T-helper 22 cell (primary cell): ENCODE results near the gene AHRR.
"Not testable (repeated sequence)": the region's sequence is repeated elsewhere in the genome, so short reads cannot be mapped to it uniquely, and the experiment has no call there.

ENCODE experiments used
- DNase-seq: peaks from one replicate; pipeline ENCODE4 v3.0.0-alpha.2; 2020; ENCODE audit warnings: low read depth

Gene AHRR

GRCh38 chr5:475704-476101 lies 154.2 kb downstream of the AHRR start:
- no peak for DNase-seq

GRCh38 chr5:476102-476813 lies 154.7 kb downstream of the AHRR start:
- no peak for DNase-seq

GRCh38 chr5:476814-477175 lies 155.3 kb downstream of the AHRR start:
- DNase-seq, result no peak

DNA sequence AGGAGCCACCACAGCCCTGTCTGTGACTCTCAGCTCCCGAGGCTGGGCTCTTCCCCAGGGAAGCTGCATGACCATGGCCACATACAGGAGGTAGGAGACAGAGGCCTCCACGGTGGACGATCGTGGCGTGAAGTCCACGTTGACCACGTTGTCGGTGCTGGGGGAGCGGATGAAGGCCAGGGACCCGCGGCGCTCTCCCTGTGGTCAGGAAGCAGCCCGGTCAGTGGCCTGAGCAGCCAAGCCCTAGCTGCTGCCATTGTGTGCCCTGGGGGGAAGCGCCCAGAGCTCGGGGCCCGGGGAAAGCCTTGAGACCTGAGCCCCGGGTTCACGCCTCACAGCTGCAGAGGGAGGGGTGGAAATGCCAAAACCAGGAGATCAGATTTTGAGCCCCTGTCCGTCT lies 155.7 kb downstream of the AHRR start:
- DNase-seq, result no peak

- DNase-seq, result no peak
Measured at GRCh38 chr5:477871-478270, 156.4 kb downstream of the AHRR start.

DNA sequence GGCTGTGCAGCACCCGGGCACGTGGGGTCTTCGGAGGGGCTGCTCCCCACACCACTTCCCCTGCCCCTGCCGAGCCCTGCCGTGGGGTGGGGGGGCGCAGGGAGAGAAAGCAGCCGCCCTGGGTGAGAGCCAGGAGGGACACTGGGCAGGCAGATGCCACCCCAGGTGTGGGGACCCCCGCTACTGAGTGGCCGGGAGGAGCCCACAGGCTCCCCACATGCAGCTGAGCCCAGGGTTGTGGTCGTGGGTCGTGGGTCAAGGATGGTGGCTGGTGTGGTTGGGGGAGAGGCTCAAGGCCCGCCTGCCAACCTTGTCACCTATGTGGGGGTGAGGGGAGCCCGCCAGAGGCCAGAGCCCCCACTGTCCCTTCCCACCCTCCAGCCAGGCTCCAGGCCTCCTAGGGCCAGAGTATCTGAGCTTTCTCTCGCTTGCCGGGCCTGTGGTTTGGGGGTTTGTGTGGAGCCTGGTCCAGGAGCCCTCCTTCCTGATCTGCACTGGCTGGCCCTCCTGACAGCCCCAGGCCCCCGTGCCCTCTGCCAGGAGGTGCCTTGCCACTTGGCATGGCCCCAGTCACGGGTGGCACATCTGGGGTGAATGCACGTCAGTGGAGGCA lies 157.0 kb downstream of the AHRR start:
- no peak for DNase-seq

- DNase-seq, result no peak
Measured at GRCh38 chr5:478982-479535, 157.5 kb downstream of the AHRR start.

DNA sequence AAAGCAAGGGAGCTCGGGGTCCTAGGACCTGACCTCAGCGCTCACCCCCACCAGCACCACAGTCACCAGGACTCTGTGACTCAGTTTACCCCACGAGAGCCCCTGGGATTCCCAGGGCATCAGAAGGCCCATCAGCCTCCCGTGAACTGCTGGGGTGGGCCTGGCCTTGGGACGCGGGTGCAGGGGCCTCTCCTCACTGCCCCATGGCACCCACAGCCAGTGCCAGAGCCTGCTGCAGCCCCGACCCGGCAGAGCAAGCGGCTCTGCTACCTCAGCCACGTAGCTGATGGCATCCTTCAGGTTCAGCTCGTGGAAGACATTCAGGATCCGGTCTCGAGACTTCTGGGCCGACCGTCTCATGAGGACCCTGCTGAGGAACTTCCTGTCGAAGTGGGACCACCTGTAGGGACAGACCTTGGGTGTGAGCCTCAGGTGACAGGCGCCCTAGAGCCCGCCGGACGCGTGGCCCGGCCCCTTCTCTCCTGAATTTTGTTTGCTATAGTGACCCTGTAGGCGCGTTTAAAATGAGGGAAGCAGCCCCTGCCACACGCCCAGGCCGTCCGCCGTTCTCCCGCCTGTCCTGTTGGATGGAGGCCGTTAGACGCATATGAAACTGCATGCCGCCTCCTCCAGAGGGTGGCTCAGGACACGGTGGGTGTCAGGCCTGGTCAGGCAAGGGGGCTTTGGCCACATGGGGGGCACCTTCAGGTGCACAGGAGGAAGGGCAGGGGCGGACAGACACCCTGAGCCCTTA lies 158.2 kb downstream of the AHRR start:
- no peak for DNase-seq

- no peak for DNase-seq
Measured at GRCh38 chr5:481347-481746, 159.8 kb downstream of the AHRR start.

DNA sequence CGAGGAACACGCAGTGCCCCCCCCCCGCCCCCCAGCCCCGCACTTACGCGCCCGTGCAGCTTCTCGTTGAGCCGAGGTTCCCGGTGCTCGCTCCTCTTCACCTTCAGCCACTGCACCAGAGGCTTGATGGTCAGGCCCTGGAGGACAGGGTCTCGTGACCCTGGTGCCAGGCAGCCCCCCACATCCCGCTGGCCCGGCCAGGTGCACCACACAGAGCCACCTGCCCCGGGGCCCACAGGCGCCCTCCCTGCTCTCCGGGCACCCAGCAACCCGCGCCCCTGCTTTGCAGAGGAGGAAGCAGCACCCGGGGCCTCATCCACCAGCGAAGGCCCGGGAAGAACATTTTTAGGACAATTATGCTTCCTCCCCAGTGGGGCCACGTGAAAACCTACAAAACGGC lies 160.5 kb downstream of the AHRR start:
- no peak for DNase-seq

- DNase-seq, result no peak
Measured at GRCh38 chr5:482506-482905, 161.0 kb downstream of the AHRR start.

DNA sequence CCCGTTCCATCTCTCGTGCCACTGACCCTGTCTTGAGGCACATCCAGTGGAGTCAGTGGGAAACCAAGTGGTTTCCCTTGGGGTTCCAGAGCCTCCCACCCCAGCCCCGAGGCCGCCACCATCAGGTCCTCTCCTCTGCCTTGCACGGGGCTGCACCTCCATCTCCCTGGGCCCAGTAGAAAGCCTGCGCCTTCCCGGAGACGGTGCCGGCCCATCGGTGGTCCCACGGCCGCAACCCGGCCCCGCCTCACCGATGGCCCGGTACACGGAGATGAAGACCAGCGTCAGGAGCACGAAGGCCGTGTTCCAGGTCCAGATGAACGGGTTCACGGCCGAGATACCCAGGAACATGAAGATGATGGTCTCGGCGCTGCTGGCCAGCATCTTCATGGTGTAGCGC lies 161.5 kb downstream of the AHRR start:
- no peak for DNase-seq

- no peak for DNase-seq
Measured at GRCh38 chr5:483434-484140, 162.1 kb downstream of the AHRR start.

GRCh38 chr5:484556-484955 lies 163.0 kb downstream of the AHRR start:
- no peak for DNase-seq

GRCh38 chr5:485113-485945 lies 163.8 kb downstream of the AHRR start:
- no peak for DNase-seq

GRCh38 chr5:485946-486491 lies 164.5 kb downstream of the AHRR start:
- no peak for DNase-seq

GRCh38 chr5:486597-486996 lies 165.1 kb downstream of the AHRR start:
- DNase-seq, result not testable (repeated sequence)
